Activated naive CD4-positive, alpha-beta T cell treated with Interleukin-2 at 50 U/mL for 16 hours (primary cell): ENCODE data around the gene PPP6R1.

ENCODE experiments used
- DNase-seq: peaks from one replicate; pipeline ENCODE4 v3.0.0-alpha.2; 2020

PPP6R1 gene

DNA sequence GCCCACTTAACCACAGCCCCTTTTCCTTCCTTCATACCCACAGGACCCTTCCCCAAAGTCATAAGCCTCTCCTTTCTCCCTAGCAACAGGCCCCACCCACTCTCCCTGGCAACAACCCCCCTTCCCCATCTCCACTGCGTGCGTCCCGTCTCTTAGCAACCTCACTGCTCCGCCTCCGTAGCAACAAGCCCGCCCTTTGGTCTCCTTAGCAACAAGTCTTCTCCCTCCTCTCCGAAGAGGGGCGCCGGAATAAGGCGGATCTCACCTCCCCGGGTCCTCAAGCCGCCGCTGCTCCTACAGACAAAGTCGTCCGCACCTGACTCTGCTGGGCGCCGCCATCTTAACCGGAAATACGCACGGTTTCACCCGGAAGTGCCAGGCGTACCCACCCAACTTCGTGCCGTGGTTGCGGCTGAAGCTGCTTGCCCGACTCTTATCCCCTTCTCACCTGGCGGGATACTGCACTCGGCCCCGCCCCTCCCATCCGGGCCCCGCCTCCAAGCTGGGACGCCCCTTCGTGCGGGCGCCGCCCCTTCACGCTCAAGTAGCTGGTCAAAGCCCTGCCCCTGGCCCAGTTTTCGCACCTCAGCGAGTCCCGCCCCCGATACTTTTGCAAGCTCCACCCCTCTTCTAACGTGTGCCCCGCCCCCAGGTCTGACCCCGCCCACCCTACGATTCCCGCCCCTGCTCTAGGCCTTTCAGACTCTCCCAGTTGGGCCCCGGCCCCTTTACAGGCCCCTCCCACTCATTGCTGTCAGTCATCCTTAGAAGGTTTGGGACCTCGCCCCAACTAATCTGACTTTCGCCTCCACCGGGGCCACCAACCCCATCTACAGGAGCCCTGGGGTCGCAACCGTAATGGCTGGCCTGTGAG, 21.2 kb upstream of the PPP6R1 start, which contains the start of gene HSPBP1:
HSPBP1 (minus strand) TSS at position 341 of the 874 bp plus-strand sequence. CDS start 502 bp downstream, outside the sequence.
- DNase-seq: peak; percentile 94

DNA sequence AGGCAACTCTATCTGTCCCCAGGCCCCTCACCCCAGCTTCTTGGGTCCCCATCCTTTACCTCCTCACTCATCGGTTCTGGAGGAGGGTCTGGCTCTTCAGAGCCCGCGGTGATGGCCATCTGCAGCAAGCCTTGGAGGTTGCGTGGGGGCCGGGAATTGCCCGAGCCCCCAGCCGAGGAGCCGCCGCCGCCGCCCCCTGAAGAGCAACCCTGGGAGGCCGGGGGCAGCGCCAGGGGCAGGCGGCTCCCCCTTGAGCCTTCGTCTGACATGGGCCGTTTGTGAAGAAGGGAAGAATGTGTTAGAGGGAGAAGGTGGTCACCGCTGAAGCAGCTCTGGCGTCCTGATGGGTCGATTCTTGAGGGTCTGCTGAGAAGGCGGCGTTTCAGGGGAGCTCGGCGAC, 20.5 kb upstream of the PPP6R1 start:
- no peak for DNase-seq

DNA sequence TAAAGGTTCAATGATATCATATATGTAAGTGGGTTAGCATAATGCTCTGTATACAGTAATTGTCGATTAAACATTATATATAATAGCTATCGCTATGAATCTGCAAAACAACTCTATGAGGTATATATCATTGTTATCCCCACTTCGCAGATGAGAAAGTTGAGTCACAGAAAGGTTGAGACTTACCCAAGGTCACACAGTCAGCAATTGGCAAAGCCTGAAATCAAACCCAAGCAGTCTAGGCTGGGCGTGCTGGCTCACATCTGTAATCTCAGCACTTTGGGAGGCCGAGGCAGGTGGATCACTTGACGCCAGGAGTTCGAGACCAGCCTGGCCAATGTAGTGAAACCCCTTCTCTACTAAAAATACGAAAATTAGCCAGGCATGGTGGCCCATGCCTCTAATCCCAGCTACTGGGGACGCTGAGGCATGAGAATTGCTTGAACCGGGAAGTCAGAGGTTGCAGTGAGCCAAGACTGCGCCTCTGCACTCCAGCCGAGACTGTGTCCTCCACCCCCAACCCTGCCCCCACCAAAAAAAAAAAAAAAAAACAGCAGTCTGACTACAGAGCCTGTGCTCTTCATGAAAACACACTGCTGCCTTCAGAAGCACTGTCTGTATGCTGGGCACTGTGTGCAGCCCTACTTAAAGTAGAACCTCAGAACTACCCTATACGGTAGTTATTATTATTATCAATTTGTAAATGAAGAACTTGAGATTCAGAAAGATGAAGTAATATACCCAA, 19.7 kb upstream of the PPP6R1 start:
- no peak for DNase-seq

DNA sequence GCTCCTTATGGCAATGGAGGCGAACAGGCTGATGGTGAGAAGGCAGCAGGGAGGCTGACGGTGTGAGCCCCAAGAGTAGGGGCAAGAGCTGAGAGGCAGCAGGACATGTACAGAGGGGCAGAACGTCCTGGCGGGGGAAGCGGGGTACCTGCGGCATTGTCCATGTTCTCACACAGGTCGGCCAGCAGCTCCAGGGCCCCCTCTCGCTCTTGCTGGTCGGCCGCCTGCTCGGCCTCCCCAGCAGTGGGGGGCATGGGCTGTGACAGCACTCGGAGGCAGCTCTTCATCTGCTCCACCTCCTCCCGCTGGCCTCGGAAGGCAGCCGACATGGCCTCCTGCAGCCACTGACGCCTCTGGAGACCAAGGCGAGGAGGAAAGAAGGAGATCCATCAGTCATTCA, 18.7 kb upstream of the PPP6R1 start:
- DNase-seq: no peak

DNA sequence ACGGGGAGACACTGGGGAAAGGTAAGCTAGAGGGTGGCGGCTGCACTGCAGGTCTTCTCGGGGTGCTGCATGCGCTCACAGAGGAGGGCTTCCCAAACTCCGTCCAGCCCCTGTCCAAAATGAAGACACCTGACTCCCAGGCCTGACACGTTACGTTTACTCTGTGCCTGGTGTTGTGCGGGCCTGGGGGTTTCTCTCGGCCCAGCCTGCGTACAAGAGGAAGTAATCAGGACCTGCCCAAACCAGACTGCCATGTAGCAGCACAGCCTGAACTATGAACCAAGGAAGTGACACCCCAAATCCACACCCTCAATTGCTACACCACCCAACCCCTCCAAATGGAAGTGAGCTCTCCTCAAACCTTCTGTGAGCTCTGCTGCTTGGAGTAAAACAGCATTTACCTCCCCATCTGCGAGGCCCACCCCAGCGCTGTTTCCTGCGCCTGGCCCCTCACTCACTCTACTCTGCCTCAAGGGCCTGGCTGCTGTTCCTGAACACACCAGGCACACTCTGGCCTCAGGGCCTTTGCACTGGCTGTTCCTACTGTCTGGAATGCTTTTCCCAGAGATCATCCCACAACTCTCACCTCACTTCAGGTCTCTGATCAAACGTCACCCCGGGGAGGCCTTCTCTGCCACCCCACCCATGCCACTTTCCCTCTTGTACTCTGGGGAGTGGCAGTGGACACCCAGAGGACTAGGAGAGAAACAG, 18.1 kb upstream of the PPP6R1 start:
- no peak for DNase-seq

DNA sequence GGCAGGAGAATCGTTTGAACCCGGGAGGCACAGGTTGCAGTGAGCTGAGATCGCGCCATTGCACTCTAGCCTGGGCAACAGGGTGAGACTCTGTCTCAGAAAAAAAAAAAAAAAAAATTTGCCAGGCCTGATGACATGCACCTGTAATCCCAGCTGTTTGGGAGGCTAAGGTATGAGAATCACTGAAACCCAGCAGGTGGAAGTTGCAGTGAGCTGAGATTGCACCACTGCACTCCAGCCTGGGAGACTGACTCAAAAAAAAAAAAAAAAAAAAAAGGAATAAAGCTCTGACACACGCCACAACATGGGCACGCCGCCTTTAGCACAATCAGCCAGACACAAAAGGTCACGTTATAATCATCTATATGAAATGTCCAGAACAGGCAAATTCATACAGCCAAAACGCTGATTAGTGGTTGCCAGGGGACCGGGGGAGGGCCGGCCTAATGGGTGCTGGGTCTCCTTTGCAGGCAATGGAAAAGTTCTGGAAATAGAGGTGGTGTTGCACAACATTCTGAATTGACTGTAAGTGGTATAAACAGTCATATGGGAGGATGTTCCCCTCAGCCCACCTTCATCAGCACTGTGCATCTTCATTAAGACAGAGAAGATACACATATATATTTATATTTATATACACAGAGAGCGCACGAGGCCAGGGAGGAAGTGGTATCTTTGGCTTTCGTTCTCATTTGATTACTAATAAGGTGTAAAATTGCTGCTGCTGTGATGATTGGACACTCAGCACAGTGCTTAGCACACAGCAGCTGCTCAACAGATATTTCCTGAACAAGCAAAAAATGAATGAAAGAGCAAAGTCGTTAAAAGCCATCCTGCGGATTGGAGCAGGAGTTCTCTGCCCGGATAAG, 17.3 kb upstream of the PPP6R1 start:
- no peak for DNase-seq

DNA sequence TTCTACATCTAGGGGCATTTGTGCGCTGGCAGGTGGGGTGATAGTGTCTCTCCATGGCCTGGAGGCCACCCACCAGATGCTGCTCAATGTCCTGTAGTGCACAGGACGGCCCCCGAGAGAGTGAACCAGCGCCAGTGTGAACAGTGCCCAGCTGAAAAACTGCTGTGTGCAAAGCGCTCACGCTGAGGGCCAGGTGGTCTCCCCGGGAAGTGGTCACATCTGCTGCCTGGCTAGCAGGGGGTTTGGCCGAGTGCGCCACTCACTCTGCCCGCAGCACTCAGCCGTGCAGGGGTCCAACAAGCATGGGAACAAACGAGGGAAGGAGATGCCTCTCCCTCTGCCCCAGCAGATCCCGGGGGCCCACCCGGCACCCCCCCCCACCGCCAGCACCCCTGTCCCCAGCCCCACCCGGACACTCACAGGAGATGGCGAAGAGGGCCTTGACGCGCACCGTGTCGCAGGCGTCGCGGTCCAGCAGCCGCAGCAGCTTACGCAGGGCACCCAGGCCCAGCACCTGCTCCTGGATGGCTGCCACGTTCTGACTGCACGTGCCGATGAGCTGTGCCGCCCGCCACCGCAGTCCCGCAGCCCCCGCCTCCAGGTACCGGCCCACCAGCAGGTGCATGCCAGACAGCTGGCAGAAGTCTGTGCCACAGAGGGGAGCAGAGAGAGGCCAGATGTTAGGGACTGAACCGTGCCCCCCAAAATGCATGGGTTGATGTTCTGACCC, 15.3 kb upstream of the PPP6R1 start:
- no peak for DNase-seq

DNA sequence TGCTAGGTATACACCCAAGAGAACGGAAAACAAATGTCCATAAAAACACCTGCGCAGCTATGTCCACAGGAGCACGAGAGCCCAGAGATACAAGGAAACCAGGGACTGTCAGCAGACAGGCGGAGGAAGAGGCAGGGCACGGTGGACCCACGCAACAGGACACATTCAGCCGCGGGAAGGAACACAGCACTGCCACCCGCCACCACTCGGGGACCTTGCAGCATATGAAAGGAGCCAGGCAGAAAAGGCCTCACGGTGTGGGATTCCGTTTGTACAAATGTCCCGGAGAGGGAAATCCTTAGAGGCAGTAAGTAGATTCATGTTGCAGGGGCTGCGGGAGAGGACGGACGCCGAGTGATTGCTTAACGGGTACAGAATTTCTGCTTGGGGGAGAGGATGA, 13.3 kb upstream of the PPP6R1 start:
- no peak for DNase-seq

DNA sequence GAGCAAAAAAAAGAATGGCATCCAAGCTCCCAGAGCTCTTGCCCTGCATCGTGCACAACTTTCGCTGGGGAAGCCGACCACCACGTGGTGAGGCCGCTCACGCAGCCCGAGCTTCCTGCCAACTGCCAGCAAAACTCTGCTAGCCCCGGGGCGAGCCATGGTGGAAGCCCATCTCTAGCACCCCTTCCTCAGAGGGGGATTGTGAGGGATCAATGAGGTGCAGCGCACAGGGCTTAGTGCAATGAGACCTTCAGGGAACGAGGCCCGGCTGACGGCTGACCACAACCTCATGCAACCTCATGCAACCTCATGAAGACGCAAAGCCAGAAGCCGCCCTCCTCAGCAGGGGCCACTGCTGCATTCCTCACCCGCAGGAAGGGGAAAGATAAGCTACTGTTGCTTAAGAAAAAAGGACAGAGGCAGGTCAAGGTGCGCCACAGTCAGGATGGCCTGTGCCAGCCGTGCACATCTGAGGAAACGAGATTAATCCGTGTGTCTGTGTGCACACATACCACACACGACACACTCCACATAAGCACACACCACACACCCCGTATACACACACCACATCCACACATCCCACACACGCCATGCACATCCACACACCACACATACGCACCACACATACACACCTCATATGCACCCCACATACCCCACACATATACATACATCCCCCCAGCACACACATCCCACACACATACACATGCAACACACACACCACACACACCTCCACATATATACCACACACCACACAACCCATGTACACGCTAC, 11.5 kb upstream of the PPP6R1 start:
- no peak for DNase-seq

DNA sequence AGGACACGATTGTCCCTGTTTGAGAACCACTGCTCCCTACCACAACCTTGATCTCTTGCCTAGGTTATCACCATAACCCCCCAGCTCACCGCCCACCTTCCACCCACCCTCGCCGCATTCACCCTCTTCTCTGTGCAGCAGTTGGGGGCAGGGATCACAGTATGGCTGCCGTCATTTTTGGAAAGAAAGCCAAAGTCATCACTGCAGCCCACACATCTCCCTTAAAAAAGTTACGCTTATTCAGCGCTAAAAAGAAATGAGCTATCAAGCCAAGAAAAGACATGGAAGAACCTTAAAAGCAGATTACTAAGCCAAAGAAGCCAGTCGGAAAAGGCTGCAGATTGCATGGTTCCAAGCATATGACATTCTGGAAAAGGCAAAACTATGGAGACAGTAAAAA, 10.5 kb upstream of the PPP6R1 start:
- no peak for DNase-seq

DNA sequence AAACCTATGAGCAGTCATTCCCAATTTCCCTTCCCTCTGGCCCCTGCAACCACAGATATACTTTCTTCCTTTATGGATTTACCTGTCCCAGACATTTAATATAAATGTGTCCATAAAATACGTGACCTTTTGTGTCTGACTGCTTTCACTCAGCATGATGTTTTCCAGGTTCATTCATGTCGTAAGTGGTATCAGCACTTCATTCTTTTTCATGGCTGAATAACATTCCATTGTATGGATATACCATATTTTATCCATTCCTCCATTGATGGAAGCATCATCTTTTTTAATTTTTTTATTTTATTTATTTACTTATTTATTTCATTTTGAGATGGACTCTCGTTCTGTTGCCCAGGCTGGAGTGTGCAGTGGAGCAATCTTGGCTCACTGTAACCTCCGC, 8.0 kb upstream of the PPP6R1 start:
- no peak for DNase-seq

DNA sequence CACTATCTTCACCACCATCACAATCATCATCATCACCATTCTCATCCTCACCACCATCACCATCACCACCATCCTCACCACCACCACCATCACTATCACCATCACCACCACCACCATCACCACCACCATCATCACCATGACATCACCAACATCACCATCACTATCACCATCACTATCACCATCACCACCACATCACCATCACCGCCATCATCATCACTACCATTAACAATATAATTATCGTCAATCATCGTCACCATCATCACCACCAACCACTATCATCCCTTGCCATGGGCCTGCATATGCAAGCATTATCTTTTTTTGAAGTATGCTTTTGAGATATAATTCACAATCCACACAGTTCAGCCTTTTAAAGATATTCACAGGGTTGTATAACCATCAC, 7.6 kb upstream of the PPP6R1 start:
- DNase-seq: no peak

DNA sequence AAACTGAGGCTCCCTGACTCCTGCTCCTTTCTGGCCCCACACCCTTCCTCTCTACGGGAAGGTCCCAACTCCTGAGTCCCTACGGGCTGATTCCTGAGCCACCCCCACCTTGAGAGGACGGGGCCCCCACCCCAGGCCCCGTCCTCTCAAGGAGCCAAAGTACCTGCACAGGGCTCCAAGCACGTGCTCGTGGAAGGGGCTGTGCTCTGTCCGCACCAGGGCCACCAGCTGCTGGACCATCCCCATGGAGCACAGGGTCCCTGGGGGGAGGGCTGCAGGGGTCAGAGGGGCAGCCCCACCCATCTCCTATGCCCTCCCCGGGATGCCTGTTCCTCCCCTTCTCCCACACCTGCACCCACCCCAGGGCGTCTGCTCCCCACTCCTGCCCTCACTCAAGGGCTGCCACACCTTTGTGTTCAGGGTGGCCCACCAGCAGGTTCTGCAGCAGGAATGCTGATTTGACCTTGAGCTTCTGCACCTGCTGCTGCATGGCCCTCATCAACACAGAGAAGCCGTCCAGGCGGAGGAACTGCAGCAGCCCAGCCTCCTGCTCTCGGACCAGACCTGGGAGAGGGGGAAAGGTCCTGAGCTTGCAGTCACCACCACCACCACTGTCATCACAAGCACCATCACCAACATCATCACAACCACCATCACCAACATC, 7.0 kb upstream of the PPP6R1 start:
- no peak for DNase-seq

DNA sequence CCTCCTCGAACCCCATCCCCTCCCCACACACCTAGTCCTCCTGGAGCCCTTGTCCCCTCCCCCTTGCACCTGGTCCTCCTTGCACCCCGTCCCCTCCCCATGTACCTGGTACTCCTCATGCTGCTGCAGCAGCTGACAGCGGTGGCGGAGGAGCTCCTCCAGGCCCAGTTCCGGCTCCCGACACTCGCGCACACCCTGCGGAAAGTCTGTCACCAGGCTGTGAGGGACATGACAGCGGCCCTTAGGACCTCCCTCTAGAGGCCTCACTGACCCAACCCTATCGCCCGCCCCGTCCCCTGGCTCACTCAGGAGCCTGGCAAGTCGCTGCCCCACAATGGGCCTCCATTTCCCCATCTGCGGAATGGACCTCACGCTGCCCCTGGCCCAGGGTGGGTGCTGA, 6.4 kb upstream of the PPP6R1 start:
- DNase-seq: no peak

DNA sequence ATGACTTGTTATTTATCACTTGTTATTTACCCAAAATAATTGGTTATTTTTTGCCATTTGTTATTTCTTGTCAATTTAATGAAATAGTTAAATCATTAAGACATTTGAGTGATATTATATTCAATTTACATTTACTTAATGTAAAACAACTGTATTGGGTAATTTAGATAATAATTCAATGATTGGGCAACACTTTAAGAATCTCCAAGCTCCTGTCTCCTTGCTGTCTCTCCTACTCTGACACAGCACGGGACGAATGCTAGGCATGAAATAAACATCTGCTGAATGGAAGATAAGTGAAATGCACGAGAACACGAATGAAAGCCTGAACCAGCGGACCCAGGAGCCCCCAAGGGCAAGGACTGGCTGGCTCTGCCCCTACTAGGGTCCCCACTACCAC, 5.7 kb upstream of the PPP6R1 start:
- DNase-seq: no peak

DNA sequence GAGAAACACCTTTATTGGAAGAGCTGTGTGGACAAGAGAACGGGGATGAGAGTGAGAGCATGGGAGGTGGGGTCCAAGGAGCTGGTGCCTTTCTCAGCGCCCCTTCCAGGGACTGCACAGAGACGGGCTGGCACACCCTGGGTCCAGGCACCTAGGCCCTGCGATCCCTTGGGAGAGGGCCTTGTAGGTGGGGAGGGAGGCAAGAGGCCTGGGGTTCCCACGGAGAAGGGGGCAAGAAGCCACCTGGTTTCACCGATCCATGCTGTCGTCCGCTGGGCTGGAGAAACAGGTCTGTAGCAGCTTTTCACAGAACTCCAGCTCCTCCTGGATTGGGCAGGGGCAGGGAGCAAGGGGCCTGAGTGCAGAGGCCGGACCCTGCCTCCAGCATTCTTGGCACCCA, 3.5 kb upstream of the PPP6R1 start:
- no peak for DNase-seq

DNA sequence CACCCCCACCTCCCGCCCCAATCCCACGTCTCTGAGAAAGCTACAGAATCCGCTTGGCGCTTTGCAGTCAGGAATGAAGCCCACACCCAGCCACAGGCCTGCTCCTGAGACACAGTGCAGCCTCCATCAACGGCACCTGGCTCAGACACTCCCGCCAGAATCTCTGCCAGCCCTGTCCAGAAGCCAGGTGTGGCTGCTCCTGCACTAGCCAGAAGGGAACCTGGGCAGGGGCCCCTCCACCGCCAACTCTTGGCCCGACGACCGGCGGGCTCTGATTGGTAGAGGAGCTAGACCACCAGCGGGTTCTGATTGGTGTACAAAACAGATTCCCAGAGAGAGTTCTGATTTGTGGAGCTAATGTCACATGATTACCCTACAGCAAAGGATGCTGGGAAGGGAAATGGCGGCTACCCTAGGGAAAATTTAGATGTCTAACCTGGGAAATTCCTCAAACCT, 2.9 kb upstream of the PPP6R1 start:
- DNase-seq: no peak

DNA sequence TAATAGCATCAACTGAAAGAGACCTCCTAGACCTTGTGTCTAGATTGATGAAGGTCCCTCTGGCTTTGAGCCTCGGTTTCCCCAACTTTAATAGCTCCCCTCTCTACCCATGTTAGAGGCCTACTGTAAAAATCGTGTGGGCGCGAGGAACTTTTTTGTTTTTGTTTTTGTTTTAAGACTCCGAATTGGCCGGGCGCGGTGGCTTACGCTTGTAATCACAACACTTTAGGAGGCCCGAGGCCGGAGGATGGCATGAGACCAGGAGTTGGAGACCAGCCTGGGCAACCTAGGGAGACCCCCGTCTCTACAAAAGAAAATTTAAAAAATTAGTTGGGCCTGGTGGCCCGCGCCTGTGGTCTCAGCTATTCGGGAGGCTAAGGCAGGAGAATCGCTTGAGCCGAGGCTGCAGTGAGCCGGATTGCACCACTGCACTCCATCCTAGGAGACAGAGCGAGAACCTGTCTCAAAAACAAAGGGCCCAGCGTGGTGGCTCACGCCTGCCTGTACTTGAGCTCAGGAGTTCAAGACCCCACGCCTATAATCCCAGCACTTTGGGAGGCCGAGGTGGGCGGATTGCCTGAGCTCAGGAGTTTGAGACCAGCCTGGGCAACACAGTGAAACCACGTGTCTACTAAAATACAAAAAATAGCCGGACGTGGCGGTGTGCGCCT, 858 bp upstream of the PPP6R1 start:
- no peak for DNase-seq

DNA sequence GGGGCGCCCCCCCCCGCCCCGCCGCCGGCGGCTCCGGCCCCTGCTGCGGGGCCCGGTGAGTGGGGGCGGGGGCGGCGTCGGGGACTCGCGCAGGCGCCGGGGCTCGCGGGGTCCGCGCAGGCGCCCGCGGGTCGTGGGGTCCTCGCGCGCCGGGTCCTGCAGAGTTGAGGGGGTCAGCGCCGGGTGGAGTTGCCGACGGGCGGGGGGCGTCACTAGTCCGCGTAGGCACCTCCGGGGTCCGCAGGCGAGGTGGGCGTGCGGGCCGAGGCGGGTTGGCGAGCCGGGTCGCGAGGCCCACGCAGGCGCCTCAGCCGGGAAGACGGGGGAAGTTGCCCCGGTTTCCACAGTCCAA, 365 bp downstream of the PPP6R1 start:
- DNase-seq: peak; percentile 57
